ENCODE results near the gene CDC42BPB. TPM values are rescaled to one million over a fixed set of nuclear protein-coding genes. Genes with fewer than 3 reads are reported as not detected.

Gene CDC42BPB
- total and polyA plus RNA-seq, 2 donors from 2014 or later = 22.5 to 127 TPM

- no peaks in the 10 kb centered on the region for H3K4me1 ChIP-seq (ENCODE audit: control insufficient read depth in 2 of 3, insufficient read depth in 2 of 3, low read depth in 1 of 3, low read length in 3 of 3)
- no peaks in the 10 kb centered on the region for H3K27me3 ChIP-seq (ENCODE audit: control insufficient read depth, insufficient read depth, low read length)
- no peak overlapping the region for H3K27ac ChIP-seq (ENCODE audit: low read depth in 2 of 2, low read length in 2 of 2)
- intact Hi-C loops (cut with DNase I) = no loop called here
- DNase-seq = no peak
- FAIRE-seq = no peak
- H3K36me3 ChIP-seq (ENCODE audit: control insufficient read depth in 2 of 3, insufficient read depth in 3 of 3, low read length in 3 of 3) = peaks cover 8 to 73% (median 46%) of the 10 kb centered on the region in 3 donors
- H3K9me3 ChIP-seq (ENCODE audit: control insufficient read depth in 2 of 3, insufficient read depth in 1 of 3, low read length in 3 of 3) = no peaks in the 10 kb centered on the region
- no peak overlapping the region for H3K9ac ChIP-seq (ENCODE audit: low read length in 3 of 3)
- TF ChIP-seq, protein P1, sequence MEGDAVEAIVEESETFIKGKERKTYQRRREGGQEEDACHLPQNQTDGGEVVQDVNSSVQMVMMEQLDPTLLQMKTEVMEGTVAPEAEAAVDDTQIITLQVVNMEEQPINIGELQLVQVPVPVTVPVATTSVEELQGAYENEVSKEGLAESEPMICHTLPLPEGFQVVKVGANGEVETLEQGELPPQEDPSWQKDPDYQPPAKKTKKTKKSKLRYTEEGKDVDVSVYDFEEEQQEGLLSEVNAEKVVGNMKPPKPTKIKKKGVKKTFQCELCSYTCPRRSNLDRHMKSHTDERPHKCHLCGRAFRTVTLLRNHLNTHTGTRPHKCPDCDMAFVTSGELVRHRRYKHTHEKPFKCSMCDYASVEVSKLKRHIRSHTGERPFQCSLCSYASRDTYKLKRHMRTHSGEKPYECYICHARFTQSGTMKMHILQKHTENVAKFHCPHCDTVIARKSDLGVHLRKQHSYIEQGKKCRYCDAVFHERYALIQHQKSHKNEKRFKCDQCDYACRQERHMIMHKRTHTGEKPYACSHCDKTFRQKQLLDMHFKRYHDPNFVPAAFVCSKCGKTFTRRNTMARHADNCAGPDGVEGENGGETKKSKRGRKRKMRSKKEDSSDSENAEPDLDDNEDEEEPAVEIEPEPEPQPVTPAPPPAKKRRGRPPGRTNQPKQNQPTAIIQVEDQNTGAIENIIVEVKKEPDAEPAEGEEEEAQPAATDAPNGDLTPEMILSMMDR (IDR thresholded peaks at IDR 0.05; ENCODE audit: borderline replicate concordance, extremely low read depth, insufficient read depth) = no peak
- no peak overlapping the region for H3K4me3 ChIP-seq (ENCODE audit: low read length in 3 of 3)
These were observed 95.2 kb downstream of the CDC42BPB start for GRCh38 chr14:102962111-102962627.

- Histone ChIP-seq H3K4me1 (ENCODE audit: control insufficient read depth in 2 of 3, insufficient read depth in 2 of 3, low read depth in 1 of 3, low read length in 3 of 3) (no peaks in the 10 kb centered on the region), H3K9ac (ENCODE audit: low read length in 3 of 3) (no peak overlapping the region), H3K4me3 (ENCODE audit: low read length in 3 of 3) (no peak overlapping the region), H3K27me3 (ENCODE audit: control insufficient read depth, insufficient read depth, low read length) (no peaks in the 10 kb centered on the region), H3K27ac (ENCODE audit: low read depth in 2 of 2, low read length in 2 of 2) (no peak overlapping the region), H3K9me3 (ENCODE audit: control insufficient read depth in 2 of 3, insufficient read depth in 1 of 3, low read length in 3 of 3) (no peaks in the 10 kb centered on the region), H3K36me3 (ENCODE audit: control insufficient read depth in 2 of 3, insufficient read depth in 3 of 3, low read length in 3 of 3) (peaks cover 6 to 67% (median 39%) of the 10 kb centered on the region in 3 donors)
- TF ChIP-seq, protein P1 (IDR thresholded peaks at IDR 0.05; ENCODE audit: borderline replicate concordance, extremely low read depth, insufficient read depth) = no peak
- intact Hi-C loops (cut with DNase I) = no loop called here
- DNase-seq (no peak), FAIRE-seq (no peak)
These were observed 98.9 kb downstream of the CDC42BPB start for GRCh38 chr14:102958461-102958860.

DNA sequence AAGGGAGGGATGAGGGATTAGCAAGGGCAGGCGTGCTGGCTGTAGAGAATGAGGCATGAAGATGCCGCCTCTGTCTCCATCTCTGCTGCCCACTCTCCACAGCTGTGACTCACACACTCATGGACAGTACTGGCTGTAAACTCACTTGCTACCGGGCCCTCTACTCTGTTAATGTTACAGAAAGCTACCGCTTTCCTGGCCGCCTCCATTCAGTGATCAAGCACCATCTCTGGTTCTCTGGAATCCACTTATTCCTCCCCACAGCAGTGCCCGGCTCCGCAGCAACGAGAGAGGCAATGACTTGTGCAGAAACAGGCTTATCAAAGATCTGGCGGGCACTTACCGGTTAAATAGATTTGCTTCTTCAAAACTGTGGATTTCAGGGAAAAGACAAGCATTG lies 100.1 kb downstream of the CDC42BPB start:
- Histone ChIP-seq H3K36me3 (ENCODE audit: control insufficient read depth in 2 of 3, insufficient read depth in 3 of 3, low read length in 3 of 3) (peaks cover 6 to 63% (median 42%) of the 10 kb centered on the region in 3 donors), H3K9ac (ENCODE audit: low read length in 3 of 3) (no peak overlapping the region), H3K4me1 (ENCODE audit: control insufficient read depth in 2 of 3, insufficient read depth in 2 of 3, low read depth in 1 of 3, low read length in 3 of 3) (no peaks in the 10 kb centered on the region), H3K27ac (ENCODE audit: low read depth in 2 of 2, low read length in 2 of 2) (no peak overlapping the region), H3K27me3 (ENCODE audit: control insufficient read depth, insufficient read depth, low read length) (no peaks in the 10 kb centered on the region), H3K4me3 (ENCODE audit: low read length in 3 of 3) (no peak overlapping the region), H3K9me3 (ENCODE audit: control insufficient read depth in 2 of 3, insufficient read depth in 1 of 3, low read length in 3 of 3) (no peaks in the 10 kb centered on the region)
- FAIRE-seq = no peak
- no peak for DNase-seq
- TF ChIP-seq, protein P1 (IDR thresholded peaks at IDR 0.05; ENCODE audit: borderline replicate concordance, extremely low read depth, insufficient read depth) = no peak
- intact Hi-C loops (cut with DNase I) = no loop called here
